Suprapubic skin (tissue), 3 donors: ENCODE data around the gene NFKBIZ.

Experiments
- POLR2AphosphoS5 ChIP-seq, 3 donors: sonication (generic); formaldehyde crosslinking; IDR thresholded peaks; one replicate each; pipeline ENCODE4 v1.6.1; 2017; ENCODE audit warnings: antibody characterized with exemption in 3 of 3
- TF ChIP-seq, protein P1 (sequence below), 2 donors: fragments of 200-600 bp in 1 of 2; fragments of 450-650 bp in 1 of 2; sonication (generic) in 1 of 2; IDR thresholded peaks; one replicate each; pipeline ENCODE4 v1.5.1; 2016 to 2019; ENCODE audit warnings: antibody characterized with exemption in 2 of 2, mild to moderate bottlenecking in 1 of 2, moderate library complexity in 1 of 2

- TF ChIP-seq, protein P1, sequence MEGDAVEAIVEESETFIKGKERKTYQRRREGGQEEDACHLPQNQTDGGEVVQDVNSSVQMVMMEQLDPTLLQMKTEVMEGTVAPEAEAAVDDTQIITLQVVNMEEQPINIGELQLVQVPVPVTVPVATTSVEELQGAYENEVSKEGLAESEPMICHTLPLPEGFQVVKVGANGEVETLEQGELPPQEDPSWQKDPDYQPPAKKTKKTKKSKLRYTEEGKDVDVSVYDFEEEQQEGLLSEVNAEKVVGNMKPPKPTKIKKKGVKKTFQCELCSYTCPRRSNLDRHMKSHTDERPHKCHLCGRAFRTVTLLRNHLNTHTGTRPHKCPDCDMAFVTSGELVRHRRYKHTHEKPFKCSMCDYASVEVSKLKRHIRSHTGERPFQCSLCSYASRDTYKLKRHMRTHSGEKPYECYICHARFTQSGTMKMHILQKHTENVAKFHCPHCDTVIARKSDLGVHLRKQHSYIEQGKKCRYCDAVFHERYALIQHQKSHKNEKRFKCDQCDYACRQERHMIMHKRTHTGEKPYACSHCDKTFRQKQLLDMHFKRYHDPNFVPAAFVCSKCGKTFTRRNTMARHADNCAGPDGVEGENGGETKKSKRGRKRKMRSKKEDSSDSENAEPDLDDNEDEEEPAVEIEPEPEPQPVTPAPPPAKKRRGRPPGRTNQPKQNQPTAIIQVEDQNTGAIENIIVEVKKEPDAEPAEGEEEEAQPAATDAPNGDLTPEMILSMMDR (IDR thresholded peaks at IDR 0.05), result no peak
- no peak for TF ChIP-seq POLR2AphosphoS5 (IDR thresholded peaks at IDR 0.05)
Measured at GRCh38 chr3:101848326-101848725, 988 bp upstream of the NFKBIZ start.
